HepG2 (cell line): ENCODE measurements around the gene EP300. TPM values are rescaled to one million over a fixed set of nuclear protein-coding genes. Genes with fewer than 3 reads are reported as not detected.
A peak's percentile ranks its signal among the peaks of the same experiment; 100 is the strongest.

Source experiments
- HNRNPL ChIP-seq: fragments of 200-400 bp; formaldehyde crosslinking; IDR thresholded peaks from 2 replicates; pipeline ENCODE4 v1.6.1; 2017; ENCODE audit warnings: mild to moderate bottlenecking, low read depth, low read length
- HNRNPLL ChIP-seq: fragments of 200-400 bp; formaldehyde crosslinking; IDR thresholded peaks from 2 replicates; pipeline ENCODE4 v1.6.1; 2017; ENCODE audit warnings: mild to moderate bottlenecking, low read depth, low read length; ENCODE audit not compliant: poor library complexity, severe bottlenecking
- NONO ChIP-seq, 2 experiments: fragments of 450-650 bp in 1 of 2; sonication (generic) in 1 of 2; formaldehyde crosslinking in 1 of 2; IDR thresholded peaks in 1 of 2; conservative IDR thresholded peaks in 1 of 2; 2 replicates each; pipeline versions ENCODE4 v1.6.1 to v1.8.0; 2017 to 2022; ENCODE audit warnings: mild to moderate bottlenecking in 1 of 2, missing genetic modification reagents in 1 of 2, moderate library complexity in 1 of 2
- NR2F6 ChIP-seq, 2 experiments: IDR thresholded peaks; 2 replicates each; pipeline ENCODE4 v1.6.1; 2016; ENCODE audit warnings: antibody characterized with exemption in 1 of 2, mild to moderate bottlenecking in 1 of 2
- RBM22 ChIP-seq: fragments of 200-400 bp; formaldehyde crosslinking; optimal IDR thresholded peaks from 2 replicates; pipeline ENCODE3; 2017; ENCODE audit warnings: mild to moderate bottlenecking, low read length, moderate library complexity
- SIX4 ChIP-seq: sonication (generic); formaldehyde crosslinking; IDR thresholded peaks from 2 replicates; pipeline ENCODE4 v1.4.0; 2020; ENCODE audit warnings: missing genetic modification reagents
- ZNF12 ChIP-seq: sonication (generic); formaldehyde crosslinking; IDR thresholded peaks from 2 replicates; pipeline ENCODE4 v1.5.0; 2020; ENCODE audit warnings: missing genetic modification reagents
- ZNF782 ChIP-seq: sonication (generic); formaldehyde crosslinking; IDR thresholded peaks from 2 replicates; pipeline ENCODE4 v1.4.0; 2020; ENCODE audit warnings: missing genetic modification reagents, mild to moderate bottlenecking, borderline replicate concordance
- ZSCAN29 ChIP-seq: sonication (generic); formaldehyde crosslinking; conservative IDR thresholded peaks from 2 replicates; pipeline ENCODE4 v1.4.0; 2020; ENCODE audit warnings: mild to moderate bottlenecking, missing genetic modification reagents
- ZSCAN31 ChIP-seq: sonication (generic); formaldehyde crosslinking; IDR thresholded peaks from 2 replicates; pipeline ENCODE4 v1.5.0; 2020; ENCODE audit warnings: low read depth, mild to moderate bottlenecking, missing genetic modification reagents
- polyA plus RNA-seq, 8 experiments: library from polyadenylated mRNA; depleted of rRNA in 3 of 8; stranded (reverse) in 7 of 8; unstranded in 1 of 8; fragments of >200 nt; fragmentation: Illumina TruSeq in 4 of 8; extraction: Trizol in 4 of 8; gene quantifications; 2 replicates each; pipeline versions ENCODE4 v1.2.1 to v1.2.3, GENCODE V29; 2011 to 2016; ENCODE audit warnings: low read depth in 4 of 8, missing spikeins in 1 of 8, mixed read lengths in 1 of 8; ENCODE audit not compliant: insufficient read depth in 1 of 8
- total RNA-seq, 5 experiments: library from RNA; depleted of rRNA; stranded (reverse); fragments of >200 nt; fragmentation: Illumina TruSeq; extraction: Trizol; gene quantifications; 2 replicates each; pipeline ENCODE4 v1.2.3, GENCODE V29; 2016; ENCODE audit warnings: low read depth in 1 of 5
- TF ChIP-seq, protein P1 (sequence below): sonication (generic); formaldehyde crosslinking; IDR thresholded peaks from 2 replicates; pipeline ENCODE4 v1.4.0; 2020; ENCODE audit warnings: mild to moderate bottlenecking, missing genetic modification reagents, borderline replicate concordance
- TF ChIP-seq, protein P2 (sequence below): sonication (generic); formaldehyde crosslinking; IDR thresholded peaks from 2 replicates; pipeline ENCODE4 v1.5.0; 2020; ENCODE audit warnings: mild to moderate bottlenecking, missing genetic modification reagents, moderate library complexity

The EP300 gene
- total and polyA plus RNA-seq, 2 of the 13 experiments (the other 11 are each of a cell fraction or from before 2014, with no cell fraction given), result 13.6 to 14.9 TPM

DNA sequence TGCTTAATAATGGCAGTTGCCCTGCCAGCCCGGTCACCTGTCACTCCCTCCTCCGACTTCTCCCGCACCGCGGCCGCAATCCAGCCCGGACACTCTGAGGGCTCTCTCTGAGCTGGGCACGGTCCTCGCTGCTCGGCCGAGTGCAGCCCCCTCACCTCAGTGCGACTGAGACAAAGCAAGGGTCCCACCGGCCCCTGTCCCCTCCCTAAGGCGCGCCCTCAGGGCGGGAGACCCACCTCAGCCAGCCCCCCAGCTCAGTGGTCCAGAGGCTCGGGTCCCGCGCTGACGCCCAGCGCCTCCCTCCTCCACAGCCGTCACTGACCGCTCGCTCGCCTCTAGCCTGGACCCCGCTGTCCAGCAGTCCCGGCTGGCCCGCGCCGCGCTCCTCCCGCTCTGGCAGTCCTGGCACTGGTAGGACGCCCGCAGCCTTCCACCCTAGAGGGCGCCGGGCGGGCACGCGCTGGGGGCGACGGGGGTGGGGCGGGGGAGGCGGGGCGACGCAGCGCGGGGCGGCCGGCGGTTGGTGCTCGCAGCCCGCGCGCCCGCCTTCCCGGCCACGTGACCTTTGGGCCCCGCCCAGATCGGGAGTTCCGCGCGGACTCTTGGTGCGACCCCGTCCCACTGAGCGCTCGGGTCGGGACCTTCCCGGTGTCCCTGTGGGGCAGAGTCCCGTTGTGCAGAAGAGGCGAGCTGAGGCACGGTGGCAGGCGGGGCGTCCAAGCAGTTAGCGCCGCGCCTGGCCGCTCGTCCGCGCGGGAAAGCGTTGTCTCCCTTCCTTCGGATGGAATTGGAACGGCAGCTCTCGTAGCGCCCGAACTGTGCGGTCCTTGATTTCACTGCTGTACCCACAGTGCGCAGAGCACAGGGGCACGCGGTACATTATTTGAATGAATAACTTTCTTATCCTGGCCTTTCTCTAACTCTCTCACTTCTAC is 104.9 kb downstream of the EP300 start (continued):
- no peak for TF ChIP-seq NONO (IDR thresholded peaks at IDR 0.05)
- TF ChIP-seq NONO (CRISPR knock-in tag; conservative IDR thresholded peaks at IDR 0.05), result peak; percentile 77
- peak; percentile 81 for TF ChIP-seq HNRNPLL
- TF ChIP-seq SIX4 (CRISPR knock-in tag), result peak; percentile 55; the same call in 1 of the 2 replicates
- TF ChIP-seq NR2F6 (IDR thresholded peaks at IDR 0.05), result peak; percentile 21; the same call in 1 of the 2 replicates
- TF ChIP-seq NR2F6 (CRISPR knock-in tag; IDR thresholded peaks at IDR 0.05), result peak; percentile 57; the same call in 1 of the 2 replicates
- TF ChIP-seq, protein P1, sequence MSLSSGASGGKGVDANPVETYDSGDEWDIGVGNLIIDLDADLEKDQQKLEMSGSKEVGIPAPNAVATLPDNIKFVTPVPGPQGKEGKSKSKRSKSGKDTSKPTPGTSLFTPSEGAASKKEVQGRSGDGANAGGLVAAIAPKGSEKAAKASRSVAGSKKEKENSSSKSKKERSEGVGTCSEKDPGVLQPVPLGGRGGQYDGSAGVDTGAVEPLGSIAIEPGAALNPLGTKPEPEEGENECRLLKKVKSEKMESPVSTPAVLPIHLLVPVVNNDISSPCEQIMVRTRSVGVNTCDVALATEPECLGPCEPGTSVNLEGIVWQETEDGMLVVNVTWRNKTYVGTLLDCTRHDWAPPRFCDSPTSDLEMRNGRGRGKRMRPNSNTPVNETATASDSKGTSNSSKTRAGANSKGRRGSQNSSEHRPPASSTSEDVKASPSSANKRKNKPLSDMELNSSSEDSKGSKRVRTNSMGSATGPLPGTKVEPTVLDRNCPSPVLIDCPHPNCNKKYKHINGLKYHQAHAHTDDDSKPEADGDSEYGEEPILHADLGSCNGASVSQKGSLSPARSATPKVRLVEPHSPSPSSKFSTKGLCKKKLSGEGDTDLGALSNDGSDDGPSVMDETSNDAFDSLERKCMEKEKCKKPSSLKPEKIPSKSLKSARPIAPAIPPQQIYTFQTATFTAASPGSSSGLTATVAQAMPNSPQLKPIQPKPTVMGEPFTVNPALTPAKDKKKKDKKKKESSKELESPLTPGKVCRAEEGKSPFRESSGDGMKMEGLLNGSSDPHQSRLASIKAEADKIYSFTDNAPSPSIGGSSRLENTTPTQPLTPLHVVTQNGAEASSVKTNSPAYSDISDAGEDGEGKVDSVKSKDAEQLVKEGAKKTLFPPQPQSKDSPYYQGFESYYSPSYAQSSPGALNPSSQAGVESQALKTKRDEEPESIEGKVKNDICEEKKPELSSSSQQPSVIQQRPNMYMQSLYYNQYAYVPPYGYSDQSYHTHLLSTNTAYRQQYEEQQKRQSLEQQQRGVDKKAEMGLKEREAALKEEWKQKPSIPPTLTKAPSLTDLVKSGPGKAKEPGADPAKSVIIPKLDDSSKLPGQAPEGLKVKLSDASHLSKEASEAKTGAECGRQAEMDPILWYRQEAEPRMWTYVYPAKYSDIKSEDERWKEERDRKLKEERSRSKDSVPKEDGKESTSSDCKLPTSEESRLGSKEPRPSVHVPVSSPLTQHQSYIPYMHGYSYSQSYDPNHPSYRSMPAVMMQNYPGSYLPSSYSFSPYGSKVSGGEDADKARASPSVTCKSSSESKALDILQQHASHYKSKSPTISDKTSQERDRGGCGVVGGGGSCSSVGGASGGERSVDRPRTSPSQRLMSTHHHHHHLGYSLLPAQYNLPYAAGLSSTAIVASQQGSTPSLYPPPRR (CRISPR knock-in tag), result peak; percentile 47
- TF ChIP-seq ZNF12 (CRISPR knock-in tag), result 0 out of 2 replicates have a peak, but pooled peaks have one; percentile 57
- TF ChIP-seq, protein P2, sequence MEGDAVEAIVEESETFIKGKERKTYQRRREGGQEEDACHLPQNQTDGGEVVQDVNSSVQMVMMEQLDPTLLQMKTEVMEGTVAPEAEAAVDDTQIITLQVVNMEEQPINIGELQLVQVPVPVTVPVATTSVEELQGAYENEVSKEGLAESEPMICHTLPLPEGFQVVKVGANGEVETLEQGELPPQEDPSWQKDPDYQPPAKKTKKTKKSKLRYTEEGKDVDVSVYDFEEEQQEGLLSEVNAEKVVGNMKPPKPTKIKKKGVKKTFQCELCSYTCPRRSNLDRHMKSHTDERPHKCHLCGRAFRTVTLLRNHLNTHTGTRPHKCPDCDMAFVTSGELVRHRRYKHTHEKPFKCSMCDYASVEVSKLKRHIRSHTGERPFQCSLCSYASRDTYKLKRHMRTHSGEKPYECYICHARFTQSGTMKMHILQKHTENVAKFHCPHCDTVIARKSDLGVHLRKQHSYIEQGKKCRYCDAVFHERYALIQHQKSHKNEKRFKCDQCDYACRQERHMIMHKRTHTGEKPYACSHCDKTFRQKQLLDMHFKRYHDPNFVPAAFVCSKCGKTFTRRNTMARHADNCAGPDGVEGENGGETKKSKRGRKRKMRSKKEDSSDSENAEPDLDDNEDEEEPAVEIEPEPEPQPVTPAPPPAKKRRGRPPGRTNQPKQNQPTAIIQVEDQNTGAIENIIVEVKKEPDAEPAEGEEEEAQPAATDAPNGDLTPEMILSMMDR, result peak; percentile 35; the same call in 1 of the 2 replicates
- peak; percentile 42; the same call in 1 of the 2 replicates for TF ChIP-seq ZNF782
- 0 out of 2 replicates have a peak, but pooled peaks have one; percentile 63 for TF ChIP-seq ZSCAN29 (CRISPR knock-in tag)
- peak; percentile 81 for TF ChIP-seq HNRNPL
- no peak for TF ChIP-seq ZSCAN31 (CRISPR knock-in tag)
- no peak for TF ChIP-seq RBM22
